SW480 (cell line): ENCODE results near the gene MYOCD.

Experiments used
- DNase-seq: peaks from one replicate; pipeline ENCODE4 v3.0.0-alpha.2; 2016; ENCODE audit warnings: low spot score

MYOCD gene

DNA sequence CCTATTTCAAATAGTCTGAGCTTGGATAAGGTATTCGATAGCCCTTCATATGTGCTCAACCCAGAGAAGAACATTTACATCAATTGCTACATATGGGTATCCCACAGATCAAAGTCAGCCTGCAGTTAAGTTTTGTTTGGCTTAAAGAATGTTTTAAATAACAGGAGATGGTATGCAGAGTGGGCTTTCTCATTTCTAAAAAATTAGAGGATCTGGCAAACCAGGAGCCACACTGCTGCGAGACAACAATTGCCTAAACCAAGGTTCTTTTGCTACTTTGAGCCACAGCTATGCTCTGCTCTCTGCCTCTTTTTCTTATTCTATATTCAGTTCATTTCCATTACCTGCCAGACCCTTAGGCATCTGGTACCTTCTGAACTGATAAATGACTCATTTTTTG, 93.4 kb downstream of the MYOCD start:
- no peak for DNase-seq

DNA sequence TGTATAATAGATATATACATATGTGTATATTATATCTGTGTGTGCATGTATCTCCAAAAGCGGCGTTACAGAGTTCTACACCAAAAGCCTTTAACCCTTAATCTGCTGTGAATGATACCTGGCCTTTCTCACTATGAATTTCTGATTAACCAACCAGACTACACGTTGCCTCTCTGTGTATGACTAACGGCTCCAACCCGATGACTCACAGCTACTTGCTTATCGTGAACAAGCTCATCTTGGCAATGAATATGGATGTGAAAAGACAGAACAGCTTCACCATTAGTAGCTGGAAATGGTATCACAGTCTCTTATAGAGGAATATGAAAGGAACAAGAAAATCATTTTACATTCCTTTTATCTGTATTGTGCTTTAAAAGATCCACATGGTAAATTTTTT, 99.9 kb downstream of the MYOCD start:
- DNase-seq = peak; percentile 56

DNA sequence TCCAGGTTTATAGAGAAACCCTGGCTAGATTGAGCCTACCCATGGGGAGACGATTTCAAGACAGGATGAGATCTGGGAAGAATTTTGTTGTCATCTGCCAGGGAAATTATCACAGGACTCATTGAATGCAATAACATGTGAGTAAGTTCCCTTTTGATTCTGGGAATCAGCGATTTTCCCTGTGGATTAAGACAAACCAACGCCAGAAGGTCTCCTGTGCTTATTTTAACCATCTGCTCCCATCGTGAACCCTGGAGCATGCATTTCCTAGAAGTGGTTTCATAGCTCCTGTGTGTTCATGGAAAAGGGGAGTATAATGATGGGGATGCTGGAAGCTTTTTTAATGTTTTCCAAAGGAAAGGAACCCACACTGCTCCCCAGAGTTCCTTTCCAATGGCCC, 102.6 kb downstream of the MYOCD start:
- no peak for DNase-seq

DNA sequence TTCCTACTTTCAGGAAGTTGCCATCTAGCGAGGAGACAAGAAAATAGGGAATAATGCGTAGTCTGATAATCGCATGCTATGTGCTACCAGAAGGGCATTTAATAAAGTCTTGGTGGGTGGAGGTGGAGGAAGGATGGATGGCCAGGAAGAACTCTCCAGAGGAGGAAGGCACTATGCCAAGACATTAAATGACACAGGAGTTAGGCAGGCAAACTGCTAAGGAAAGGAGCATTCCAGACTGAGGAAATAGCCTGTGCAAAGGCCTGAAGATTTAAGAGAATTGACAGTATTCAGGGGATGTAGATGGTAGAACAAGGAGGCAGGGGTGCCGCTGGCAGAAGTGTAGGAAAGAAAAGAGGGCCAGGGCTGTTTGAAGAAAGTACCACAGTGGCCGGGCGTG, 104.3 kb downstream of the MYOCD start:
- no peak for DNase-seq

DNA sequence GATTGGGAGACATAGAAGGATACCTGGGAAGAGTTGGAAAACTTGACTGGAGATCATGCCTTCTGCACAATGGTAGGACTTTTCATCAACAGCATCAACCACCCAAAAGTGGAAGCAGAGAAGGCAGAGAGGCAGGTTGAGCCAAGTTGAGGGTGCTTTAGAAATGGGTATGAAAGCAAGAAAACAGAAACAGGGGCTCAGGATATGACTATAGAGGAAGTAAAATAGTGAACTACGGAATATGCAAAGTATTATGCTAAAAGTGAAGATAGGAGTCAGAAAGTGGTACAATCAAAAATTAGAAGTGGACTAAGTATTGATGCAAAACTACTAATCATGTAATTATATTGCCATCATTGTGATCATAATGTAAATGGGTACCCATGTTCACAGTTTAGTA, 107.5 kb downstream of the MYOCD start:
- DNase-seq = no peak

DNA sequence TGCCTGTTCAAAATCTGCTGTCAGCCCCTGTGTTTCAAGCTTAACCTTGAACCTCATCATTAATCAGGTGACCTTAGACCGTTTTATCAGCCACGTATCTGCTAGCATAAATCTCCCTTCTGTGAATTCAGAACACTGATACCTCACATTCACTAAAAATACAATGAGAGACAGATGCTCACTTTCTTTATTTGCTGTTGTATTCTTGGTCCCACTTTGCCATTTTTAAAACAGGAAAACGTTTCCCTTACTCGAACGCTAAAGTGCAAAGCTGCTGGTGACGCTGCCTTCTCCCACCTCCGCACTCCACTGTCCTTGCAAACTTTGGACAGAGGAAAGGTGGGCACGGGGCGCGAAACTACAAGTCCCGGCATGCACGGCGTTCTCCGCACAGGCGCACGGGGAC, 123.4 kb downstream of the MYOCD start:
- no peak for DNase-seq

DNA sequence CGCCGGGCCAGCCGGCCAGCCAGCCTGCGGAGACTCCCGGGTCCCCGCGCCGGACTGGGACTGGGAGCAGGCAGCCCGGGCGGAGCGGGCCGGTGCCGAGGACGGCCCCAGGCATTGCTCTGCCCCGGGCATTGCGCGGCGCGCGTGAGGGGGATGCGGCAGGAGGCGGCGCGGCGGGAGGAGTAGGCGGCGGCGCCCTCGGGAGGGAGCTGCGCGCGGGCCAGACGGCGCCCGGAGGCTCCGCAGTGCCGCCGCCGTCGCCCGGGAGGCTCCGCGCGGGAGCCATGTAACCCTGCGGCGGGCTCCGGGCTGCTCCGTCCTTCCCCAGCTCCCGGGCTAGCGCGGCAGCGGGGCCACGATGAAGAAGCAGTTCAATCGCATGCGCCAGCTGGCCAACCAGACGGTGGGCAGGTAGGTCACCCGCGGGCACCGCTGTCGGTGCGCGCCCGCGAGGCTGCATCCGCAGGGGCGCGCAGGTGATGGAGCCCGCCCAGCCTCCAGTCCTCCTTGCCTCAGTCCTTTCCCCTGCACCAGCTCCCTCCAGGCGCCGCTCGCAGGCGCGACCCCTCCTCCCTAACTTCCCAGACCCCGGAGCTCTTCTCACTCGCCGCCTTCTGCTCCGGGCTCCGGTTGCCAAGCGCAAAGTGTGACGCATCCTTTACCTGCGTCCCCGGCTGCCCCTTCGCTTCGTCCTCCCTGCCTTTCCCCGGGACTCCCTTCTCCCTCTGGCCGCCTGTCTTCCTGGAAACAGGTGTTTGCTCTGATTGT, 124.0 kb downstream of the MYOCD start, which contains the start of gene ARHGAP44:
Gene ARHGAP44 (plus strand): TSS at position 18 of the 768 bp plus-strand sequence. CDS start 341 bp downstream, at position 359.
- DNase-seq = peak; percentile 71

DNA sequence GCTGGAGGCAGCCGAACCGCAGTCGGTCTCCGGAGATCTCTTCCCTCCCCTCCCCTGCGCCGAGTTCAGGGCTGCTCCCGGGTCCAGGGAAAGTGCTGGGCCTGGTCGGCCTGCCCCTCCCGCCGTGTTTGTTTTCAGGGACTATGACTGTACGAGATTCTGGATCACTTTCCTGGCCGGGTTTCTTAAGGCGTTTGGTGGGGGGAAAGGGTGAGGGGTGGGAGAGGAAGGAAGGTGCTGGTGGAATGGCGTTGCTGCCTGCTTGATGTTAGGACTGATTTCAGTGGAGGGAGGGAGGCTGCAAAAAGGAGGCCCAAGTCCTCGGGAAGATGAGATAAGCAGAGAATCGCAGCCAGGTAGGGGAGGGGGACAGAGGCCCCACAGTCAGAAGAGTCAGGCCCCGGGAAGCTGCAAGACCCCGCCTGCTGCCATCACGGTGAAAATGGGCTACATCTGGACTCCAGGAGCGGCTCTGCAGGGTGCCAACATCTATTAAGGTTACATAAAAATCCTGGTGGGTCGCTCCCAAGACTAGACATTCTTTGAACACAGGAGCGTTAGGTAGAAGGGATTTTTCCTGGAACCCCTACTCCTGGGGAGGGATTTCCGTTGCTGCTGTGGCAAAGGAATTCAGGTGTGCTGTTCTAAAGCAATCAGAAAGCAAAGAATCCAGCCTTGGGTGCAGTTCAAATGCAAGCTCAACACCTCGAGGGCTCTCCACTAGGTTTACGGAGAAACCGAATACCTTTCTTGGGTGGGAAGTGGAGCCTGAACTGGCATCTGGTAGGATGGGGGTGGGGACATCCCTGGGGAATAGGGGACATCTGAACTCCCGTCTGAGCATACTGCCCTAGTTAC, 124.8 kb downstream of the MYOCD start:
- DNase-seq = no peak

DNA sequence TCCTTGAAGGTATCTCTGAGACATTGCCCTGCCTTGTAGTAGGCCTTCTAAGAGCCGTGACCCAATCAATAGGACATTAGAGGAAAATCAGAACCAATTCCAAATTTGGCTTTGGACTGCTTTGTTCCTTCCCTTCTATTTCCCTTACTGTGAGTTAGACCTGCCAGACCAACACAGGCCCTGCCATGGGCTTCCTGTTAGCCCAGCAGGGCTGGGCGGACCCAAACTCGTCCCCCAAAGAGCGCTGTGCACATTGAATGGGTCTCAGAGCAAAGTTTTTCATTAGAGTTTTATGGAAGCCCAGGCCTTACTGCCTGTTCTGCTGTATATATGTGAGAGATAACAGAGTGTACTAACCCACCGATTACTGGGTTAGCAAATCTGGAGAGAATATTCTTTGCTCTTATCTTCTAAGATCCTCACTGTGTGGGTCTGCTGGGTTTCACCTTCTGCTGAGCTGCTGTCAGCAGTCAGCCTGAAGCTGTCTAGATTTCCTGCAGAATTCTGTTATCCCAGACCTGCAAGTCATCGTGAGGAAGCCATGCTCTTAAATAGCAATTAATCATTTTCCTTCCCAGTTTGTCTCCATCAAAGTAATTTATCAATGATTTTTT, 129.3 kb downstream of the MYOCD start:
- DNase-seq = no peak

DNA sequence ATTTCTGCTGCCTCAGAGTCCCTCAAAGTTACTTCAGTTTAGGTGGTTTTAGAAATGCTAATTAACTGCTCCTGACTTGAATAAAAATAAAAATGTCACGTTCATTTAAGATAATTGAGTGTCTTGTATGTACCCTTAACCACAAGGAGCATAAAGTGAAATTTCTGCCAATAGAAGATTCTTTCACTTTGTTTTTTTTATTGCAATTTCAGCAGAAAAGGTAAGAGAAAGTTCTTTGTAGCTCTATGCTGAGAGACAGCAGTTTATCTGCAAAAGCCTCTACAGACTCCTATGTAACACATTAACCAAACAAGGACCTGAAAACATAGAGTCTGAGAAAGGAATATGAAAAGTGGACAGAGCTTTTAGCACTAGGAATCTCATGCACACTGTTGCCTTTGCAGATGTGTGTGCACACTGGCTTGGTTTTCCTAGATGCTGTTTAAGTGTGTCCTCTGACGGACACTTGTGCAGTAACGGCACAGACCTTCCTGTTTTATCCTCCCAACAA, 135.2 kb downstream of the MYOCD start:
- no peak for DNase-seq

DNA sequence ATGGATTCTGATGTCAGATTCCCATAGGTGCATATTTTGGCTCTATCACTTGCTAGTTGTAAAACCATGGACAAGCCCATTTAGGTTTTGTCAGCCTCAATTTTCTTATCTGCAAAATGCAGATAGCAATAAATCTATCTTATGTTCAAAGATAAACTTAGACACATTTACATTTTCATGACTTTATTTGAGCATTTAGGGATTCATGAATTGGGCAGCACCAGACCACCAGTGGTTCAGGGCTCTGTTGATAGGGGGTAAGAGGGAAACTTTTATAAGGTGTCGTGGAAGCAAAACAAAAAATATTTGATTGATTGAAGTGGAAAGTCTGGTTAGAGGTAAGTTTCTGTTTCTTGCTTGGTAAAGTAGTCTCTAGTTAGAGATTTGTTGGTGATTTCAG, 140.9 kb downstream of the MYOCD start:
- no peak for DNase-seq

DNA sequence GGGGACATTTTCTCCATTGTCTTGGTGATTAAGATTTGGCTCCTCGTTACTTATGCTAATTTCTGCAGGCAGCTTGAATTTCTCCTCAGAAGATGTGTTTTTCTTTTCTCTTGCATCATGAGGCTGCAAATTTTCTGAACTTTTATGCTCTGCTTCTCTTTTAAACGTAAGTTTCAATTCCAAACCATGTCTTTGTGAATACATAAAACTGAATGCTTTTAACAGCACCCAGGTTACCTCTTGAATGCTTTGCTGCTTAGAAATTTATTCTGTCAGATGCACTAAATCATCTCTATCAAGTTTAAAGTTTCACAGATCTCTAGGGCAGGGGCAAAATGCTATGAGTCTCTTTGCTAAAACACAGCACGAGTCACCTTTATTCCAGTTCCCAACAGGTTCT, 143.0 kb downstream of the MYOCD start:
- DNase-seq = no peak

DNA sequence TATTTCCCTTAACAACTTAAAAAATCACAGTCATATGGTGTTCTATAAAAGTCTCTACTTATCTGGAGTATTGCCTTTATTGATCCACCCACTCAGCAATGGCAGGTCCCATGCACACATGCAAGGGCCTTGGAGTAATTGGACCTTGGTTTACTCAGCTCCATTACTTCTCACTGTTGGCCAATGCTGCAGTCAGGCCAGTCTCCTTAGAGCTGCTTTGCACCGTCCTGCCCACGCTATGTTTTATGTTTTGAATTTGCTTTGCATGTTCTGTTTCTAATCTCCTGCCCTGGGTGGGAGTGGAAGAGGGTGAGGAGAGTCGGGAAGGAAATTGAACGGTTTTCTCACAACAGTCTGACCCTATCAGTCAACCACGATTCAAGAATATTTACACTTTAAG, 147.2 kb downstream of the MYOCD start:
- DNase-seq = no peak

DNA sequence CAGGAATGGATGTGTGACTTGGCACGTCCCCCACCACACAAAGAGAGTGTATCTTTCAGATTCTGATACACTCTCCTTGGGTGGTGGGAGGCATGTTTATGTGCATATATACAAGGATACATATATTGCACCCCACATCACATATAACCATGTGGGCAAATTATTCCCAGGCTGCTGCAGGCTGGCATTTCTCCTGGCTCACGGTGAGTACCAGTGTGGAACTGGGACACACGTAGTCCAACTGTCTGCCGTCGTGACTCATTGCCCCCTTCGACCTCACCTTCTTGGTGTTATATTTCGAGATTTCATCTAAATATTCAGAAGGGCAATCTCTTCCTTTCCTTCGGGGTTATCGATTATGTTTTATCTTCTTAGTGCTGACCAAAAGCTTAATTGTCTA, 148.0 kb downstream of the MYOCD start:
- no peak for DNase-seq

DNA sequence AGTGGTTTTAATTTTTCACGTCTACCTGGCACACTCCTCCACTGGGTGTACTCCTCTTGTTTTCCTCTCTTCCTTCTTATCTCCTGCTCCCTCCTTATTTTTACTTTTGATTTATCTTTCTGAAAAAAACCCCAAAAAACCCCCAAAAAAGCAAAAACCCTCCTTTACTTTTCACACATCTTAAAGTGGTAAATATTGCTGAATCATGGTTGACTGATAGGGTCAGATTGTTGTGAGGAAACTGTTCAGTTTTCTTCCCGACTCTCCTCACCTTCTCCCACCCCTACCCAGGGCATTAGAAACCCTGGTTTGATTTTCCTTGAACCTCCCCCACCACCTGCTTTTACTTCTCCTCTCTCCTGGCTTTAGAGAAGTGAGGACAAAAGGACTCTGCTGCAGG, 149.0 kb downstream of the MYOCD start:
- DNase-seq = no peak

DNA sequence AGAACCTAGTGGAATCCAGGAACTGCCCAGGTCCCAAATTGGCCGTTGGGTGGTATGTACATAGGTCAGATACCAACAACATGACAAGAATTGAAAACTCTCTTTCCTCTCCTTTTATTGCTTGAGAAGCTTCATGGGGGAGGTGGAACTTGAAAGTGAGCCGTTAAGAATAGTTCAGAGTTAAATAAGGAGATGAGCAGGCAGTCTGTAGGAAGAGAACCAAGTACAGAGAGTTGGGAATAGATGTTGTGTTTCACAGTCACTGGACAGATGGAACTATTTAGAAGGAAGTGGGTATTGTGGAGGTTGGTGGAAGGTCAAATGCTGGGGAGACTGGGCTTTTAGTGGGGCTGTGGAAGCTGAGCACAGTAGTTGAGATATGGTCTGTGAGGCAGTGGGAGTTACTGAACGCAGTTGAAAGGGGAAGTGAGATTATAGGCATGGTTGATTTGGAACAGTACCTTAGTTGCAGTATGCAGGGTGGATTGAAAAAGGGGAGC, 150.0 kb downstream of the MYOCD start:
- DNase-seq = no peak
